Measurements from ENCODE around the gene EDAR. TPM values are rescaled to one million over a fixed set of nuclear protein-coding genes. Genes with fewer than 3 reads are reported as not detected.

Gene EDAR
- total RNA-seq, 1 donor from 2014 or later: 0.24 TPM

DNA sequence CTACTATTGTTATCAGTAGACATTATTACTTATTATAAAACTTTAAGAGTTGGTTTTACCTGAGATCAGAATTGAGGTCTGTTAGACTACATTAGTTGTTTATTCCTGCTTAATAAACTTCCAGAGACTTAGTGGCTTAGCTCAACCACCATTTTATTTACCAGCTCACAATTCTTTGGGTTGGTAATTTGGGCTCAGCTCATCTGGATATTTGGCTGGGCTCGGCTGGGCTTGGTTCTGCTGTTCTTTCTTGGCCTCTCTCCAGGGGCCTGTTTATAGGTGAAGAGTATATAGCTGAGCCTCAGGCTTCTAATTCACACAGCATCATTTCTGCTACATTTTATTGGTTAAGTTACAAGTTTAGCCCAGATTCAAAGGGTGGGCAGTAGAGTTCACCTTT is 134.5 kb downstream of the EDAR start:
- no peaks in the 10 kb centered on the region for H3K4me1 Mint-ChIP-seq (ENCODE audit: low read depth)
- H3K36me3 Mint-ChIP-seq (ENCODE audit: insufficient read depth): peaks cover 42% of the 10 kb centered on the region
- no peak overlapping the region for H3K27ac Mint-ChIP-seq
- H3K27me3 Mint-ChIP-seq: no peaks in the 10 kb centered on the region
- peaks cover 3% of the 10 kb centered on the region for H3K9me3 Mint-ChIP-seq (ENCODE audit: low read depth)
- DNase-seq (ENCODE audit: low spot score, unreplicated experiment): no peak
- TF ChIP-seq, protein P1, sequence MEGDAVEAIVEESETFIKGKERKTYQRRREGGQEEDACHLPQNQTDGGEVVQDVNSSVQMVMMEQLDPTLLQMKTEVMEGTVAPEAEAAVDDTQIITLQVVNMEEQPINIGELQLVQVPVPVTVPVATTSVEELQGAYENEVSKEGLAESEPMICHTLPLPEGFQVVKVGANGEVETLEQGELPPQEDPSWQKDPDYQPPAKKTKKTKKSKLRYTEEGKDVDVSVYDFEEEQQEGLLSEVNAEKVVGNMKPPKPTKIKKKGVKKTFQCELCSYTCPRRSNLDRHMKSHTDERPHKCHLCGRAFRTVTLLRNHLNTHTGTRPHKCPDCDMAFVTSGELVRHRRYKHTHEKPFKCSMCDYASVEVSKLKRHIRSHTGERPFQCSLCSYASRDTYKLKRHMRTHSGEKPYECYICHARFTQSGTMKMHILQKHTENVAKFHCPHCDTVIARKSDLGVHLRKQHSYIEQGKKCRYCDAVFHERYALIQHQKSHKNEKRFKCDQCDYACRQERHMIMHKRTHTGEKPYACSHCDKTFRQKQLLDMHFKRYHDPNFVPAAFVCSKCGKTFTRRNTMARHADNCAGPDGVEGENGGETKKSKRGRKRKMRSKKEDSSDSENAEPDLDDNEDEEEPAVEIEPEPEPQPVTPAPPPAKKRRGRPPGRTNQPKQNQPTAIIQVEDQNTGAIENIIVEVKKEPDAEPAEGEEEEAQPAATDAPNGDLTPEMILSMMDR (IDR thresholded peaks at IDR 0.05; ENCODE audit: unreplicated experiment): no peak
- no peak overlapping the region for H3K4me3 Mint-ChIP-seq (ENCODE audit: low read depth)

DNA sequence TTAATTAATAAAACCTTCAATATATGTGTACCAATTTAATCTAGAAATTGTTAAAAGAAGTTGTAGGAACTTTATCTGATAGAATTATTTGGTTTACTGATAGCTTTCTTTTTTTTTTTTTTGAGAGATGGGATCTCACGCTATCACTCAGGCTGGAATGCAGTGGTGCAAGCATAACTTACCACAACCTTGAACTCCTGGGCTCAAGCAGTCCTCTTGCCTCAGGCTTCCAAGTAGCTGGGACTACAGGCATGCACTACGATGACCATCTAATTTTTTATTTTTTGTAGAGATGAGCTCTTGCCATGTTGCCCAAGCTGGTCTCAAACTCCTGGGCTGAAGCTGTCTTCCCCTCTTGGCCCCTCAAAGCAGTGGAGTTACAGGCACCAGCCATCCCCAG is 135.6 kb downstream of the EDAR start:
- Mint-ChIP-seq H3K27me3 (no peaks in the 10 kb centered on the region), H3K4me1 (ENCODE audit: low read depth) (no peaks in the 10 kb centered on the region), H3K9me3 (ENCODE audit: low read depth) (peaks cover 3% of the 10 kb centered on the region), H3K27ac (no peak overlapping the region), H3K36me3 (ENCODE audit: insufficient read depth) (peaks cover 35% of the 10 kb centered on the region), H3K4me3 (ENCODE audit: low read depth) (no peak overlapping the region)
- DNase-seq (ENCODE audit: low spot score, unreplicated experiment): no peak
- TF ChIP-seq, protein P1 (IDR thresholded peaks at IDR 0.05; ENCODE audit: unreplicated experiment): no peak

DNA sequence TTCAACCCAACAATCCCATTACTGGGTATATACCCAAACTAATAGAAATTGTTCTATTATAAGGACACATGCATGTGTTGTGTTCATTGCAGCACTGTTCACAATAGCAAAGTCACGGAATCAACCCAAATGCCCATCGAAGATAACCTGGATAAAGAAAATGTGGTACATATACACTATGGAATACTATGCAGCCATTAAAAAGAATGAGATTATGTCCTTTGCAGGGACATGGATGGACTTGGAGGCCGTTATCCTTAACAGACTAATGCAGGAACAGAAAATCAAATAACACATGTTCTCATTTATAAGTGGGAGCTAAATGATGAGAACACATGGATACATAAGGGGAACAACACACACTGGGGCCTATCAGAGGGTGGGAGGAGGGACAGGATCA is 136.6 kb downstream of the EDAR start:
- TF ChIP-seq, protein P1 (IDR thresholded peaks at IDR 0.05; ENCODE audit: unreplicated experiment): no peak
- H3K4me1 Mint-ChIP-seq (ENCODE audit: low read depth): no peaks in the 10 kb centered on the region

DNA sequence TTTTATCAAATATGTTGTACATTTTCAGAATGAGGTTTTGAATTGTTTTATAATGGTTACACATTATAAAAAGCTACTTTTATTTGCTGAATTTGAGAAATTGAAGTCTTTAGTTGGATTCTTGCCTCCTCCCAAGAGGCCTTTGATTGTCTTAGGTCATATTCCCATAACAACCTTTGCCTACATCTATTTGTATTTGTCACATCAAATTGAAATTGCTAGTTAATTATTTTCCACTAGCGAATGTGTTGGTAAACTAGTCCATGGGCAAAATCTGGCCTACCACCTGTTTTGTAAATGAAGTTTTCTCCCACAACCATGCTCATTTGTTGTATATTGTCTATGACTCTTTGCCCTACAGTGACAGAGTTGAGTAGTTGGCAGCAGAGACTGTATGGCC is 142.0 kb downstream of the EDAR start:
- TF ChIP-seq, protein P1 (IDR thresholded peaks at IDR 0.05; ENCODE audit: unreplicated experiment): no peak
- DNase-seq (ENCODE audit: low spot score, unreplicated experiment): no peak
- Mint-ChIP-seq H3K9me3 (ENCODE audit: low read depth) (no peaks in the 10 kb centered on the region), H3K27ac (no peak overlapping the region), H3K36me3 (ENCODE audit: insufficient read depth) (peaks cover 32% of the 10 kb centered on the region), H3K27me3 (no peaks in the 10 kb centered on the region), H3K4me1 (ENCODE audit: low read depth) (peaks cover 4% of the 10 kb centered on the region), H3K4me3 (ENCODE audit: low read depth) (no peak overlapping the region)

More for the DNA sequence above, 136.6 kb downstream of the EDAR start:
- Mint-ChIP-seq H3K27me3 (no peaks in the 10 kb centered on the region), H3K9me3 (ENCODE audit: low read depth) (no peaks in the 10 kb centered on the region), H3K36me3 (ENCODE audit: insufficient read depth) (peaks cover 28% of the 10 kb centered on the region), H3K27ac (no peak overlapping the region), H3K4me3 (ENCODE audit: low read depth) (no peak overlapping the region)
- DNase-seq (ENCODE audit: low spot score, unreplicated experiment): no peak

DNA sequence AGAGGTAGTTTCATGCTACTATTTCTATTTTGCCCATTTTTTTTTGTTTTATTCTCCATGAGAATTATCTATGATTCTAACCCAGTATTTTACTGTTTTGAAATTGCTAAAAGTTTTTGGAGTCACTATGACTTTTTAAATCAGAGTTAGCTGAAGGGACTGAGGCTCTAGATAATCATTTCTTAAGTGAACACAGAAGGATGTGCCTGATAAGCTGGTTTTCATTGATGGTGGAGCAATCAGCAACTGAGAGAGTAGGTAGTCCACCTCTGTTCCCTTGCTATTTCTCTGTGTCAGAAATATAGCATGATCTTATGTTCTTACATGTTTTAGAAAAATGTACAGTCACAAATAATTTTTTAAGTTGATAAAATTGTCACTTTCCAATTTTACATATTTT is 143.1 kb downstream of the EDAR start:
- Mint-ChIP-seq H3K27ac (no peak overlapping the region), H3K36me3 (ENCODE audit: insufficient read depth) (peaks cover 34% of the 10 kb centered on the region), H3K9me3 (ENCODE audit: low read depth) (peaks cover 9% of the 10 kb centered on the region), H3K4me1 (ENCODE audit: low read depth) (peaks cover 4% of the 10 kb centered on the region), H3K27me3 (no peaks in the 10 kb centered on the region), H3K4me3 (ENCODE audit: low read depth) (no peak overlapping the region)
- TF ChIP-seq, protein P1 (IDR thresholded peaks at IDR 0.05; ENCODE audit: unreplicated experiment): no peak
- no peak for DNase-seq (ENCODE audit: low spot score, unreplicated experiment)

Other genes starting within 250 kb of the EDAR start
- gene CCDC138, start 202.4 kb downstream of the EDAR start, total RNA-seq: 25.0 and 27.3 TPM in 2 replicates
- gene SH3RF3, start 140.0 kb upstream of the EDAR start, total RNA-seq: 1.3 and 1.7 TPM in 2 replicates

Measured in progenitor cell of endocrine pancreas (in vitro differentiated cells).